H7 (cell line): Measurements from ENCODE around the gene SERPINF2. TPM values are rescaled to one million over a fixed set of nuclear protein-coding genes. Genes with fewer than 3 reads are reported as not detected.
"Not testable (repeated sequence)": the region's sequence is repeated elsewhere in the genome, so short reads cannot be mapped to it uniquely, and the experiment has no call there.

Source experiments
- DNase-seq: peaks from one replicate; pipeline ENCODE4 v3.0.0; 2012
- H3K27me3 ChIP-seq: 2 replicates; pipeline ENCODE4 v1.6.0; 2011; ENCODE audit warnings: mild to moderate bottlenecking, low read length; ENCODE audit not compliant: control insufficient read depth, insufficient read depth
- H3K36me3 ChIP-seq: replicated peaks from 2 replicates; pipeline ENCODE4 v1.5.1; 2011; ENCODE audit warnings: low read length; ENCODE audit not compliant: control insufficient read depth, insufficient read depth
- H3K4me3 ChIP-seq: 2 replicates; pipeline ENCODE4 v1.5.1; 2011; ENCODE audit warnings: low read depth, mild to moderate bottlenecking, control low read depth, low read length, moderate library complexity; ENCODE audit not compliant: insufficient read depth
- total RNA-seq: library from RNA; depleted of rRNA; stranded (reverse); fragments of >200 nt; shearing (Covaris generic); gene quantifications from 2 replicates; pipeline ENCODE4 v1.2.3, GENCODE V29; 2014

SERPINF2 gene
- total RNA-seq, 1 experiment from 2014 or later: 0.52 TPM

DNA sequence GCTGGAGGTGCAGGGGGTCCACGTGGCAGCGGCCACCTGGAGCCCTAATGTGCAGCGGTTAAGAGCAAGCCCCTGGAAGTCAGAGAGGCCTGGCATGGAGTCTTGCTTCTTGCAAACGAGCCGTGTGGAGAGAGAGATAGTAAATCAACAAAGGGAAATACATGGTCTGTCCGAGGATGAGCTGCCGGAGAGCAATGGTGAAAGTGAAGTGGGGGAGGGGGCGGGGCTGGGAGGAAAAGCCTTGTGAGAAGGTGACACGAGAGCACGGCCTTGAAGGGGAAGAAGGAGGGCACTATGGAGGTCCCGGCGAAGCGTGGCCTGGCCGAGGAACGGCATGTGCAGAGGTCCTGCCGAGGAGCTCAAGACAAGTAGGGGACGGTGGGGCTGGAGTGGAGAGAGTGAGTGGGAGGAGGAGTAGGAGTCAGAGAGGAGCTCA, 13.2 kb downstream of the SERPINF2 start:
- H3K36me3 ChIP-seq: no peaks in the 10 kb centered on the region
- no peak overlapping the region for H3K4me3 ChIP-seq
- peak; percentile 65 for DNase-seq

DNA sequence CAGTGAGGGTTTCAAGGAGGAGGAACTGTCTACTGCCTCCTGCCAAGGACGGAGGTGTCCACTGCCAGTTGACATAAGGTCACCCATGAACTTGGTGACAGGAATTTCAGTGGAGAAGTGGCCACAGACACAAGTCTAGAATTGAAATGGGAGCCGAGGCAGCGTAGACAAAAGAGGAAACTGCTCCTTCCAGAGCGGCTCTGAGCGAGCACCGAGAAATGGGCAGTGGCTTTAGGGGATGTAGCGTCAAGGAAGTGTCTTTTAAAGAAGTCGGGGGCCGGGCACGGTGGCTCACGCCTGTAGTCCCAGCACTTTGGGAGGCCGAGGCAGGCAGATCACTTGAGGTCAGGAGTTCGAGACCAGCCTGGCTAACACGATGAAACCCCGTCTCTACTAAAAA, 16.1 kb downstream of the SERPINF2 start:
- no peaks in the 10 kb centered on the region for H3K36me3 ChIP-seq
- H3K27me3 ChIP-seq: no peaks in the 10 kb centered on the region
- no peak for DNase-seq
- H3K4me3 ChIP-seq: no peak overlapping the region

More for the DNA sequence above, 13.2 kb downstream of the SERPINF2 start:
- H3K27me3 ChIP-seq: no peaks in the 10 kb centered on the region

DNA sequence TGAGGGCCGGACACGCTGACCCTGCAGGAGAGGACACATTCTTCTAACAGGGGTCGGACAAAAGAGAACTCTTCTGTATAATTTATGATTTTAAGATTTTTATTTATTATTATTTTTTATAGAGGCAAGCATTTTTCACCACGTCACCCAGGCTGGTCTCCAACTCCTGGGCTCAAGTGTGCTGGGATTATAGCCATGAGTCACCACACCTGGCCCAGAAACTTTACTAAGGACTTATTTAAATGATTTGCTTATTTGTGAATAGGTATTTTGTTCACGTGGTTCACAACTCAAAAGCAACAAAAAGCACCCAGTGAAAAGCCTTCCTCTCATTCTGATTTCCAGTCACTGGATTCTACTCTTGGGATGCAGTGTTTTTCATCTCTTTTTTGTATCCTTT, 16.9 kb downstream of the SERPINF2 start:
- H3K36me3 ChIP-seq: no peaks in the 10 kb centered on the region

GRCh38 chr17:1762233-1762900, 19.7 kb downstream of the SERPINF2 start:
- DNase-seq: peak; percentile 74
- H3K36me3 ChIP-seq: no peaks in the 10 kb centered on the region
- no peaks in the 10 kb centered on the region for H3K27me3 ChIP-seq
- peak overlapping the region; percentile 16 for H3K4me3 ChIP-seq

More for the DNA sequence above, 16.9 kb downstream of the SERPINF2 start:
- H3K4me3 ChIP-seq: no peak overlapping the region
- no peaks in the 10 kb centered on the region for H3K27me3 ChIP-seq
- no peak for DNase-seq

GRCh38 chr17:1762901-1763898, 20.5 kb downstream of the SERPINF2 start:
- Histone ChIP-seq H3K4me3 (peak overlapping the region; percentile 16), H3K27me3 (no peaks in the 10 kb centered on the region), H3K36me3 (no peaks in the 10 kb centered on the region)
- DNase-seq: peak; percentile 75

DNA sequence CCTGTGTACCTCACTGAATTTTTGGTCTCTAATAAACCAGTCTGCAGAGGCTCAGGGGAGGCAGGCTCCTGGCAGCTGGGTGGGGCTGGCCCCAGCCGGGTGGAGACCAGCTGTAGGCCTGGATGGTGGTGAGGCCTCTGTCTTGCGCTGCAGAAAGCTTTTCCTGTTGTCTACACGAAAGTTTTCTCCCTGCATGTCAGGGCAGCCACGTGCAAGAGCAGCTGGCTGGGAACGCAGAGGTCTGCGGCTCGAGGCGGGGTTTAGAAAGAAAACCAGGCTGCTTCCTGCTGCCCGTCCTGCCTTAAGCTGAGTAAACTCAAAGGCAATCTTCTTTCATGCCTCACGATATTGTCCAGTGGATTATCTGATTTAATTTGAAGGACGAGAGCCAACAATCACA, 21.6 kb downstream of the SERPINF2 start:
- H3K4me3 ChIP-seq: no peak overlapping the region
- no peaks in the 10 kb centered on the region for H3K36me3 ChIP-seq
- H3K27me3 ChIP-seq: no peaks in the 10 kb centered on the region
- DNase-seq: peak; percentile 34

DNA sequence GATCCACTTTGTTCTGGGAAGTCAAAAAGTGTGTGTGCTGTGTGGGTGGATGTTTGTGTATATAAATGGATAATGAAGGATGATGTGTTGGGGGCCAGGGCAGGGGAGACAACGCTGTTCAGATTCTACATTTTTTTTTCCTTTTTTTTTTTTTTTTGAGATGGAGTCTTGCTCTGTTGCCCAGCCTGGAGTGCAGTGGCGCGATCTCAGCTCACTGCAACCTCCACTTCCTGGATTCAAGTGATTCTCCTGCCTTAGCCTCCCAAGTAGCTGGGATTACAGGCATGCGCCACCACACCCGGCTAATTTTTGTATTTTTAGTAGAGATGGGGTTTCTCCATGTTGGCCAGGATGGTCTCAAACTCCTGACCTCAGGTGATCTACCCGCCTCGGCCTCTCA, 22.0 kb downstream of the SERPINF2 start:
- H3K4me3 ChIP-seq, DNase-seq, H3K36me3 ChIP-seq, H3K27me3 ChIP-seq: not testable (repeated sequence)

DNA sequence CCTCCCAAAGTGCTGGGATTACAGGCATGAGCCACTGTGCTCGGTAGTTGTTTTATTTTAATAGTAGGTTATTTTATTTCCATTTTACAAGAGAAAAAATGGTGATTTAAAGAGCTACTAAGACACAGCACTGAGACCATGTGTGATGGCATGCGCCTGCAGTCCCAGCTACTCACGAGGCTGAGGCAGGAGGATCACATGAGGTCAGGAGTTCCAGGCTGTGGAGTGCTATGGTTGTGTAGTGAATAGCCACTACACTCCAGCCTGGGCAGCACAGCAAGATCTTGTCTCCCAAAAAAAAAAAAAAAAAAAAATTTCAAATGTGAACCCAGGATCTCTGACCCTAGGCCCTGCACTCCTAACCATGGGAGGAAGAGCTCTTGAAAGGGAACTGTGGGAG, 22.9 kb downstream of the SERPINF2 start:
- H3K36me3 ChIP-seq: no peaks in the 10 kb centered on the region

DNA sequence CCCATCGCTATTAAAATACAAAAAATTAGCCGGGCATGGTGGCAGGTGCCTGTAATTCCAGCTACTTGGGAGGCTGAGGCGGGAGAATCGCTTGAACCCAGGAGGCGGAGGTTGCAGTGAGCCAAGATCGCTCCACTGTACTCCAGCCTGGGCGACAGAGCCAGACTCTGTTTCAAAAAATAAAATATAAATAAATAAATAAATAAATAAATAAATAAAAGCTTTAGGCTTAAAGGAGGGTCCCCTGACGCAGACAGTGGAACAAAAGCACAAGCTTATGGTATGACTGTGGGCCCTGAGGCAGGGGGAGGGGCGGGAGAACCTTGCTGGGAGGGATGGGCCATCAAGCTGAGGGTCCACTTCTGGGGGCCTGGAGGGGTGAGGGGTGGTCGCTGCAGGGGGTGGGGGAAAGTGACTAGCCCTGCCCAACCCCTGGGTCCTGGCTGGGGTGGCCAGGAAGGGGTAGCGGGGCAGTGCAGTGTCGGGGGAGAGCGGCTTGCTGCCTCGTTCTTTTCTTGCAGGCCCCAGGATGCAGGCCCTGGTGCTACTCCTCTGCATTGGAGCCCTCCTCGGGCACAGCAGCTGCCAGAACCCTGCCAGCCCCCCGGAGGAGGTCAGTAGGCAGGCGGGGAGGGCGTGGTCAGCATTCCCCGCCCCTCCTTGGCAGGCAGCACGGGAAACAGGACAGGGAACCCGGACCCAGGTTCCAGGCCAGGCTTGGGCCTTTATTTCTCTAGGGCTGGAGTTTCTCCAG, 23.9 kb downstream of the SERPINF2 start:
- Histone ChIP-seq H3K27me3 (no peaks in the 10 kb centered on the region), H3K4me3 (no peak overlapping the region)
- peak; percentile 80 for DNase-seq

More for the DNA sequence above, 22.9 kb downstream of the SERPINF2 start:
- H3K27me3 ChIP-seq: no peaks in the 10 kb centered on the region
- no peak overlapping the region for H3K4me3 ChIP-seq
- no peak for DNase-seq

GRCh38 chr17:1767358-1767757, 24.7 kb downstream of the SERPINF2 start:
- peak; percentile 45 for DNase-seq
- no peaks in the 10 kb centered on the region for H3K36me3 ChIP-seq
- no peaks in the 10 kb centered on the region for H3K27me3 ChIP-seq
- H3K4me3 ChIP-seq: no peak overlapping the region

More for the DNA sequence above, 23.9 kb downstream of the SERPINF2 start:
- no peaks in the 10 kb centered on the region for H3K36me3 ChIP-seq

DNA sequence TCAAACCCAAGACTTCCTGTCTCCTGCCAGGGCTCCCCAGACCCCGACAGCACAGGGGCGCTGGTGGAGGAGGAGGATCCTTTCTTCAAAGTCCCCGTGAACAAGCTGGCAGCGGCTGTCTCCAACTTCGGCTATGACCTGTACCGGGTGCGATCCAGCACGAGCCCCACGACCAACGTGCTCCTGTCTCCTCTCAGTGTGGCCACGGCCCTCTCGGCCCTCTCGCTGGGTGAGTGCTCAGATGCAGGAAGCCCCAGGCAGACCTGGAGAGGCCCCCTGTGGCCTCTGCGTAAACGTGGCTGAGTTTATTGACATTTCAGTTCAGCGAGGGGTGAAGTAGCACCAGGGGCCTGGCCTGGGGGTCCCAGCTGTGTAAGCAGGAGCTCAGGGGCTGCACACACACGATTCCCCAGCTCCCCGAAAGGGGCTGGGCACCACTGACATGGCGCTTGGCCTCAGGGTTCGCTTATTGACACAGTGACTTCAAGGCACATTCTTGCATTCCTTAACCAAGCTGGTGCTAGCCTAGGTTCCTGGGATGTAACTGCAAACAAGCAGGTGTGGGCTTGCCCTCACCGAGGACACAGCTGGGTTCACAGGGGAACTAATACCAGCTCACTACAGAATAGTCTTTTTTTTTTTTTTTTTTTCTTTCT, 27.3 kb downstream of the SERPINF2 start:
- DNase-seq: peak; percentile 84
- Histone ChIP-seq H3K4me3 (peak overlapping the region; percentile 15), H3K36me3 (no peaks in the 10 kb centered on the region; the same call in none of the 2 replicates), H3K27me3 (no peaks in the 10 kb centered on the region)

DNA sequence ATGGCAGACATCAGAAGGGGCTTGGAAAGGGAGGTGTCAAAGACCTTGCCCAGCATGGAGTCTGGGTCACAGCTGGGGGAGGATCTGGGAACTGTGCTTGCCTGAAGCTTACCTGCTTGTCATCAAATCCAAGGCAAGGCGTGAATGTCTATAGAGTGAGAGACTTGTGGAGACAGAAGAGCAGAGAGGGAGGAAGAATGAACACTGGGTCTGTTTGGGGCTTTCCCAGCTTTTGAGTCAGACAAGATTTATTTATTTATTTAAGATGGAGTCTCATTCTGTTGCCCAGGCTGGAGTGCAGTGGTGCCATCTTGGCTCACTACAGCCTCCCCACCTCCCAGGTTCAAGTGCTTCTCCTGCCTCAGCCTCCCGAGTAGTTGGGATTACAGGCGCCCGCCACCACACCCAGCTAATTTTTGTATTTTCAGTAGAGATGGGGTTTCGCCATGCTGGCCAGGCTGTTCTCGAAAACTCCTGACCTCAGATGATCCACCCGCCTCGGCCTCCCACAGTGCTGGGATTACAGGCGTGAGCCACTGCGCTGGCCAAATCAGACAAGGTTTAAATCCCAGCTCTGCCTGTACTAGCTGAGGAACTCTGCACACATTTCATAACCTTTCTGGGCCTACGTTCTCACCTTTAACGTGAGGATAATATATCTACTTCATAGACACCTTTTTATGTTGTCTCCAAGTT, 30.5 kb downstream of the SERPINF2 start:
- peak; percentile 17 for DNase-seq
- not testable (repeated sequence) for H3K4me3 ChIP-seq, H3K36me3 ChIP-seq

GRCh38 chr17:1773696-1774181, 31.1 kb downstream of the SERPINF2 start:
- peak; percentile 19 for DNase-seq
- H3K4me3 ChIP-seq: no peak overlapping the region
- H3K27me3 ChIP-seq: no peaks in the 10 kb centered on the region
- peaks cover 6% of the 10 kb centered on the region for H3K36me3 ChIP-seq

More for the DNA sequence above, 30.5 kb downstream of the SERPINF2 start:
- not testable (repeated sequence) for H3K27me3 ChIP-seq
